HG02610 (cell line): ENCODE results near the gene NTPCR.
"Not testable (repeated sequence)": the region's sequence is repeated elsewhere in the genome, so short reads cannot be mapped to it uniquely, and the experiment has no call there.

Experiments
- ATAC-seq: cut with Tn5 transposase; IDR thresholded peaks from one replicate; pipeline ENCODE4 v1.9.1; 2021; ENCODE audit warnings: mild to moderate bottlenecking, moderate library complexity; ENCODE audit not compliant: unreplicated experiment

Gene NTPCR

DNA sequence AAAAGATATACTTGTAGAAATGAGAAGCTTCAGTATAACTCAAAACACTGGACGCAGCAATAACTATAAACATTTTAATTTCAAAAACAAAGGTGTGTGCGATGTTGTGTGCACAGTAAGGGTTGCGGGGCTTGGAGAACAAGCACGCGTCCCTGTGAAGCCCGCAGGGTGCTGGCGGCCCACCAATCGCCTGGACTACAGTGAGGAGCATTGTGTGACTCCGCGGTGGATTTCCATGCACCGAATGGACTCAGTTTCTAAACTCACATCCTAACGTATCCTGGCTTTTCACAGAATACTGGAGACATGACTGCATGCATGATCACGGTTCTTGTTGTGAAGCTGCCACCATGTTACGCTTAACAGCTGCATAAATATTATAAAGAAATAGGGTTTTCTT is 33.0 kb downstream of the NTPCR start:
- no peak for ATAC-seq

DNA sequence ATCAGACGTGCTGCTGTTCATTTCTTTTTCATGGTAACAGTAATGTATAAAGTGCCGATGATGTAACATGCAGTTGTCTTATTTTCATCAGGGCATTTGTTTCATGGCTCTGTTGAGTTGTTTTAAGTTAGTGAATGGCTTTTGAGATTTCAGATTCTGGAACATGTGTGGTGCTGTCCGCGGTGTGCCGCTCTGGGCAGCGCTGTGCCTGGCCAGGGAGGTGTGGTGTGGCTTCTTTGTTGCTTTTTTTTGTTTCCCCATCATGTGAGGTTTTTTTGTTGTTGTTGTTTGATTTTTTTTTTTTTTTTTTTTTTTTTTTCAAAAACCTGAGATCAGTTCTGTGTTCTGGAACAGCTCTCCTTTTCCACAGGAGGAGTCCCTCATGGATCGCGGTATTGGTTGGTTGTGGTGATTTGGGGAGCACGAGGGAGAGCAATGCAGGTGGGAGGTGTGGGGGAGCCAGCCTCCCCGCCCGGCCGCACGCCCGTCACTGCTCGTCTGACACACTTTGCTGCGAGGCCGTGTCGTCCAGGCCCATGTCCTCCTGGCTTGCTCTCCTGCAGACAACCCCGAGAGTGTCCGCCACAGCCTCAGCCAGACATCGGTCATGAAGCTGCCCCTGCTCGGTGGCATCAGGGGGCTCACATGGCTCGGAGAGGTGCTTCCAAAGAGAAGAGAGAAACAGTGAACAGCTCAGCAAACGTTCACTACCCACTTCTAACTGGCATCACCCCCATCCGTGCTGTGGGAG is 33.6 kb downstream of the NTPCR start:
- ATAC-seq = no peak

DNA sequence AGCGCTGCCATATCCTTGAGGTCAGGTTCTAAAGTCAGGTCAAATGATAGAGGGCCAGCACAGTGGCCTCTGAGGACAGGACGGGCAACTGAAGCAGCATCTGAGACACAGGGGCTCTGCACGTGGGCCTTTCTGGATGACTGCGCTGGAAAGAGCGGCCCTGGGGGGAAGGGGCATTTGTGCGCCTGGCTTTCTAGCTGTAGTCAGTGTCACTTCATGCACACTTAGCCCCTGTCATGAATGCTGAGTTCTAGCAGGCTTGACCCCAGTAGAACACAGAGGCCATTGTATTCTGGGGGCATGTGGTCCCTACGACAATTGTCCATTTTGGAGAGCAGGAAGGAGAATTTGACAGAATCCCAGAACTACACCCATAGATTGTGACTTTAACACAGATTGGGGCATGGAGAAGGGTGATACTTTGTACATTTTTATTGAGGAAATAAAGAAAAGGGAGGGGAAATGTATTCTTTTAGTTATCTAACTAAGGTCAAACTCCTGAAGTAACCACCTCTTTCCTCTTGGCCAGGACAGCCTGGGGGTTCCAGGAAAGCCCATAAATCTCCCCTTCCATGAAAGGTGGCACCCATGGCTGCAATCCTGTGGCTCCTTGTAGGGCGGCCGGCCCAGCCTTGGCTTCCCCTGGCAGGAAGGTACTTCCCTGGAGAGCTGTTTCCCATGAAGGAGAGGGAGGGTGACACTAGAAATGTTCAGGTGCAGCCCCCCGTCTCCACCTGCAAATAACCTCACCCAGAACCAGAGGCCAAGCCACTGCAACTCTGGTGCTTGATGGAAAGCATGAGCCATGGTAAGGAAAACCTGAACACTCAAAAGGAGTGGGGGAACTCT is 34.4 kb downstream of the NTPCR start:
- no peak for ATAC-seq

DNA sequence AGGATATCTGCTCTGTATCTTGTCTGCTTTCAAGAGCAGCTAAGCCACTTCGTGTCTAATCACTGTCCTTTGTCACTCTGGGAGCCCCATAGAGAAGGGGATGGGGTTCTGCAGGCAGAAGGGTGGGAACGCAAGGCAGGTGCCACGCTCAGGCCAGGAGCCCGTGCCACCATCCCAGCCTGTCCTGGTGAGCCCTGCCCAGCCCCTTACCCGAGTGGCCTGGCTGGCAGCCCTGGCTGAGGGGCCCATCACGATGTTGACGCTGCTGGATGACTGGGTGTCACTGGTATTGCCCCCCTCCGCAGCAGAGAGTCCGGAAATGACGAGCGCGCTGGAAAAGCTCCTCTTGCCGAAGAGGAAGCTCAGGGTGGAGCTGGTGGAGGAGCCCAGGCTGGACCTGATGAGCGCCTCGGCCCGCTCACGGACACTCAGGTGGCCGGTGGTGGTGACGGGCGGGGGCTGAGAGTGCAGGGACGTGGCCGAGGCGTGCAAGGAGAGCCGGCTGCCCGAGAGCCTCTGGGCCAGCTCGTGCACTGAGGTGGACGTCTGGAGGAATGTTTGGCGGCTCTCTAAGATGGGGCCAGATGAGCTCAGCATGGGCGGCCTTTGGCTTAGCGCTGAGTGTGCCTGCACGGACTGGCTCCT is 35.6 kb downstream of the NTPCR start:
- ATAC-seq = no peak

DNA sequence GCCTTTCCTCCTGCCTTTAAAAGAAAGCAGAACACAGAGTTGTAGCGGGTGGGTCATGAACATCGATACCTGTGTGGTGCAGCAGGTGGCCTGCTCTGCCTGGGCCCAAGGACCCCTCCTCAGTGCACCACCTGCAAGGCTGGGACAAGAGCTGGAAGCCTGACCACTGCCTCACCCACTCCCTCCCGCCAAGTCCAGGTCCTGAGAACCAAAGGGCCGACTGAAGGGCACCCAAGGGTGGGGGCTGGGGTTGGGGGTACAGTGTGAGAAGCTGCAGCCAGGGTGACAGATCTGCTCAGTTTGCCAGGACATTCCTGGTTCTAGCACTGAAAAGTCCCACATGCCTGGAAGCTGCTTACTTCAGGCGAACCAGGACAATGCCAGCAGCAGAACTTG is 36.1 kb downstream of the NTPCR start:
- ATAC-seq = no peak

DNA sequence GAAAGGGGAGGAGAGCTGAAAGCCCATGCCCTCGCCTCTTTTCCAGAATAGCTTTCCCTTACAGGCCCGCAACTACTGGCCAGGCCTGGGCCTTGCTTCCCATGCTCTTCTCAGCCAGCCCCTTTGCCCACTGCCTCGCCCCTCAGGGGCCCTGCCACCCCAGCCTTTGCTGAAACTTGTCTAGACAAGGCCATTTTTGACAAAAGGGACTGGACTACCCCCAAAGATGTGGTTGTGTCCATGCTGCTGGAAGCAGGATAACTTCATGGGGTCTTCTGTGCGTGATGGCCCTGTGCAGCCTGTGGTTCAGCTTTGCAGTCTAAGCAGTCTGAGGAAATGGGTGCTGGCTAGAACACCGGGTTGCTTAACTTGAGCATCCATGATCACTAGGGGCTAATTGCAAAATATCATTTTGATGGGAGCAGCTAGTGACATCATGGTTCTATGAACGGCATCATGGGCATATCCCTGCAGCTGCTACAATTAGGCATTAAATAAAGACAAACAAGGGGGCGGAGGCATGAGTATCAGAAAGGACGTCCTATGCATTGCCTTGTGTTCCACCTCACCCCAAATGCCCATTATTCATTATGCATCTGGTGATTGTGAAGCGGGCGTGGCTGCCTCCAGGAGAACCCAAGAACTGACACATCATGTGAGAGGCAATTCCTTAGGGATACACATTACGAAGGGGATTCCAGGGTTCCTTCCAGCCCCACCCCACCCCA is 36.8 kb downstream of the NTPCR start:
- ATAC-seq = no peak

DNA sequence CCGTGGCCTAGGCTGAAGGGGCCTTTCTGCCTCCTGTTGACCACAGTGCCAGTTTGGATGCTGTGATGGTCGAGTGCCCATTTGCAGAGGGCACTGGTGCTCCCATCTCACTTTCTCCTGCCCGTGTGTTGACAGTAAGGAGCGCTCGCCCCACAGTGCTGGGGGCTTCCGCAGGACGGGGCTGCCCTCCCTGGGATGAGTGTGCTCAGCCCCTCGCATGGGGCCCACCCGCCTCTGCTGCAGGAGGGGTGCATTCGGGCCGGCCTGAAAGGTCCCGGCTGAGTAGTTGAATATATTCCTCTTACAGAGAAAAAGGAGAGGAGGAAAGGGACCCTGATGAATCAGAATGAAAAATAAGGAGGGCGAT is 37.3 kb downstream of the NTPCR start:
- no peak for ATAC-seq

DNA sequence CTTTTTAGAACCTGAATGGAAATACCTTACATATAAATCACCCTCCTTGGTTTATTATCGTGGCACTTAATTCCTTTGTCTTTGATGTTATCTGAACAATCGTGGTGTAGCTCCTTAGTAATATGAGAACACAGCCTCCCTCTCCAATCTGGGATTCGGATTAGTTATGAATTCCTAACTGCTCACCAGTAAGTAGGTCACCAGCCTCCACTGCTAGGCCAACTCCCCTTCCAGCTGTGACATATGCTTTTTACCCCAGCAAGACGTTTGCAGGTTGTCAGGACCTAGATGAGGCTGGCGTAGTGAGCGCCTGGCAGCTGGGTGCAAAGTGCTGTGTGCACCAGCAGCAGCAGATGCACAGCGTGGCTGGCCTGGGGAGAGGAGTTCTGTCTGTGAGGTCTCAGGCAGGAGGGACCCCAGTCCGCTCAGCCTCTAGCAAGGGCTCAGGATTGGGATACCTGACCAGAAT is 38.2 kb downstream of the NTPCR start:
- no peak for ATAC-seq

DNA sequence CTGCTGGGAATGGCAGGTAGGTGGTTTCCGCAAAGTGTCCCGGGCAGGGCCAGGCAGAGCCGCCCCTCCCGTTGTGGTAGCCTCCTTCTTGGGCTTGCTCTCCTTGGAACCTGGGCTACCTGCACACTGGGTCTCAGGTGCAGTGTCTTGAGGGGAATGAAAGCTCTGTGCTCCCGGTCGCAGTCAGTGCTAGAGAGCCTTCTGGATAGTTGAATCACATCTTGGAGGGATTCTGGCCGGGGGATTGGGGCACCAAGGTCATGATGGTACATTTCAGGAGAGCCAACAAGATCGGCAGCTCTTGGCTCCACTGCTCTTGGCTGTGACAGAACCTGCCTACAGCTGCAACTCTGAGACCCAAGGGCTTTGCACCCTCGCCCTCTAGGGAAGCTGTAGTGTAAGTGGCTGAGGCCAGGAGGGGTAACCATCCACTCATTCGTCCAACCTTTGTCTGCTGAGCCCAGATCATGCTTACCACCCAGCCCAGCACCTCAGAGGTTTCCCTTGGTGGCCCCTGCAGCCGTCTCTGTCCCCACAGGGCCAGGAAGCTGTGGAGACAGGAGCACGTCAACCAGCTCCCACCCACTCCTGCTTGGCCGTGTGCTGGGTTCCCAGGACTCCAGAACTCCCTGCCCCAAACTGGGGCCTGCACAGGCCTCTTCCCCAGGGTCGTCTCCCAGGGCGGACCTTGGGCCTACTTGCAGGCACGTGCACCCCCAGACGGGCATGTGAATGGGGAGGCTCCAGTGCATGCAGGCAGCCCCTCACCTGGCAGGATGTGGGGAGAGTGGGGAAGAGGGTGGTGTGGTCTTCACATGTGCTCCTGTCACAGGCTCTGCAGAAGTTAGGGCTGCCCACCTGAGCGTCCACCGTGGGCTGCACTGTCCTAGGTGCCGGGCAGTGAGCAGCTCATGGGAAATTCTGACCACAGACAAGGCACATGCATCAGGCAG is 40.0 kb downstream of the NTPCR start:
- no peak for ATAC-seq

DNA sequence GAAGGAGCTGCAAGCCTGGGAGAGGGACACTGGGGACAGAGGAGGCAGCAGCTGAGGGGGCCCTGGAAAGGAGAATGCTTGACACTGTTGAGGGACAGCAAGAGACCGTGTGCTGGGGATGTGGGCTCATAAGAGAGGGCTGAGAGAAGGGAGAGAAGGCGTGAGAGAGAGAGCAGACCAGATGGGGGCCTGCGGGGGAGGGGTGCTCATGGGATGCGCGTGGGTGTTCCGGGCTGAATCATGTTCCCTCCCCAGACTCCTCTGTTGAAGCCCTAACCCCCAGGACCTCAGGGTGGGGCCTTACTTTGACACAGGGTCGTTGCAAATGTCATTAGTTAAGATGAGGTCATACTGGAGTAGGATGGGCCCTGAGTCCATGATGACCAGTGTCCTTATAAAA is 40.8 kb downstream of the NTPCR start:
- no peak for ATAC-seq

DNA sequence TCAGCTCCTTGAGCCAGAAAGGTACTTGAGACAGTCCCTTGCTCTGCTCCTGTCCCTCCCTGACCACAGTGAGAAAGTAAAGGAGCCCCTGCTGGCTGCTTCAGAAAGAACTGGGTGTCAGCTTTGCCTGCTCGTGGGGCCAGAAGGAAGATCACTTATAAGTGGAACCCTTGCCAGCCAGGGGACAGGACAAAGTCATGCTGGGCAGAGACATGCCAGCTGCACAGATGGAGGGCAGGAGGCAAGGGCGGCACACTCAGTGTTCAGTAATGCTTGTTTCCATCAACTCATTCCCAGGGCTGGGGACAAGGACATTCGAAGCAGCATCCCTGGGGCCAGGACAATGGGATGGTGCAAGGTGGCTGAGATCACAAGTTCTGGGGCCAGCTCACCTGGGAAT is 41.8 kb downstream of the NTPCR start:
- ATAC-seq = no peak

DNA sequence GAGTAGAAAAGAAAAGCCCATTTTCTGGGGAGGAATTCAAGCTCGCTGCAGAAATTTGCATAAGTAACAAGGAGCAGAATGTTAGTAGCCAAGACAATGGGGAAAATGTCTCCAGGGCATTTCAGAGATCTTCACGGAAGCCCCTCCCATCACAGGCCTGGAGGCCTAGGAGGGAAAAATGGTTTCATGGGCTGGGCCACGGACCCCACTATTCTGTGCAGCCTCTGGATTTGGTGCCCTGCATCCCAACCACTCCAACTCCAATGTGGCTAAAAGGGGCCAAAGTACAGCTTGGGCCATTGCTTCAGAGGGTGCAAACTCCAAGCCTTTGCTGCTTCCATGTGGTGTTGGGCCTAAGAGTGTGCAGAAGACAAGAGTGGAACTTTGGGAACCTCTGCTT is 43.1 kb downstream of the NTPCR start:
- no peak for ATAC-seq

DNA sequence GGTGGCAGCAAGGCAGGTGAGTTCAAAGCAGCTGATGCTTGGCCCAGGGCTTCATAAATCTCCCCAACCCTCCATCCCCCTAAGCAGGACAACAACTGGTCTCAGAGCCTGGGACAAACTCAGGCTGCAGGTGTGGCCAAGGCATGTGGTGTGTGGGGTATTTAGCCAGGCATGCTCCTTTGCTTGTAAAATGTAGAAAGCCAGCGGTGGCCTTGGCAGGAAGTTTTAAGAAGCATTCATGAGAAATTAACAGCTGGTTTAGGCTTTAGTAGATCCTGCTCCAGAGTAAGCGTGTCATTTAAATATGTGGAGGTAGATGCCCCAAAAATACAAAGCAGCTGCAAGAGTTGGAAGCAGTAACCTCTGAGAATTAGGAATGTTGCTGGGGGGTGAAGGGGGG is 44.8 kb downstream of the NTPCR start:
- no peak for ATAC-seq

DNA sequence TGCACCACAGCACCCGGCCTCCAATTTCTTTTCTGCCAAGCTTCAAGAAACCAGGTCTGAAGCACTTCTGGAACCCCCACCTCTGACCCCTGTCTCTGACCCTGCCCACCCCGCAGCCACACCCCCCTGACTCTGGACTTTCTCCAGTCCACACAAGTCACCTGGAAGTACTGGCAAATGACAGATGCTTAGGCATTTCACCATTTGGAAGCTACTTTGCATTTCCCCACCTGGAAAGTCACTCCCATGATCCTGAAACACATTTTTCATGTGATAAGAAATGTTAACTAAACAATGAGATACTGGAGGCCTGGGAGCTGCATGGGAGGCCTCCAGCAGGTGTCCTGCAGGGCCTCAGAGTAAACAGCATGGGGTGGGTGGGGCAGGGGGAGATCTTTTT is 45.7 kb downstream of the NTPCR start:
- no peak for ATAC-seq

DNA sequence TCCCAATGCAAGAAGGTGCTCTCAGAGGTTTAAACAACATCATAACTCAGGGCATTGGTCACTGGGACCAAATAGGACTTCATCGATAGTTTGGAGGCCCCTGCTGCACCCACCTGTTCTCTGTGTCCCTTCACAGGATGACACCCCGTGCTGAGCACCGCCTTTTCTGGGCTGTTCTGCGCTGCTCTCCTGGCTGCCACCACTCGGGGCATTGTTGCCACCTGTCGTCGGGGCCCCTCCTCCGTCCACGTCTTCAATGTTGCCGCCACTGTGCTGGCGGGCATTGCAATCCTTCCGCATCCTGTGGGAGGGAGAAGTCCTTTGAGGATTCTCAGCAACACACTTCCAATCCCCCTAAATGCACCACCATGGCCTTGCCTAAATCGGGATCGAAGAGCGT is 47.7 kb downstream of the NTPCR start:
- no peak for ATAC-seq

DNA sequence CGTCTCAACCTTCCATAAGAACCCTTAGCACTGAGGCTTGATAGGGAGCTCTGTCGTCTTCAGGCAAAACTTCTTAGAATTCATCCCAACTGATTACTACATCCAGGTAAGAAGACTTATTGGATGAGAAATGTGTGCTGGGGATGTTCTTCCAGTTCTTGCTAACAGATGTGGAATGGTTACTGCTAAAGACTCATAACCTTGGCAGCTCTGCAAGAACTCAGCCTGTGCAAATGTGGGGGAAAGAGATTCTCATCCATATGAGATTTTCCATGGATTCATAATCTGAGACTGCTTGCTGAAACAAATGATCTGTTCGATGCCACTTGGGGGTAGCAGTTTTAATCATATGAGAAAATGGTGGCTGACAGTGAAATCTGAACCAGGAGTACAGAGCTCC is 48.2 kb downstream of the NTPCR start:
- no peak for ATAC-seq

DNA sequence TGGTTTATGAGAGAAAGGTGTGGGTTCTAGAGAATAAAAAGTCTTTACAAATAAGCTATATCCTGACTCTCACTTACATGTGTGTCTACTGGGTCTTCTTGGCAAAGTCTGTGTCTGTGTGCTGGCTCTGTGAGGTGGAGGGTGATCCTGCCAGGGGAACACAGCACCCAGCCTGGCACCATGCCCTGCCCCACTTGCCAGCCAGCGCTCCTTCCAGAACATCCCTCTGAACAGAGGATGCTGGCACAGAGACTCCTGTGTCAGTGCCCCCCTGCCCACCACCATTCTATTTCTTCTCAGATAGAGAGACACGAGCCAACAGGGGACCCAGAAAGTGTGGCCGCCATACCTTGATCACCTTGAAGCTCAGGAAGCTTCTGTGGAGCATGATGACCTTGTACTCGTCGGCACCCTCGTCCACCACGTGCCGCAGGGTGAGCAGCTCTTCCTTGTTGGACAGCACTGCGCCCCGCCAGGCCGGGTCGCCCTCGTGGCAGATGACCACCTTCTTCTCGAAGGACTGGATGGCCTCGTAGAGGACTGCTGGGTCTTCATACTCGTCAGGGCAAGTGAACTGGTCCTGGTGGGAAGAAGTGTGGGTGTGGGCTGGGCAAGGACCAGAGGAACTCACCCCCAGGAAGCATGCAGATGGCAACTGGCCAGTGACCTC is 49.7 kb downstream of the NTPCR start:
- no peak for ATAC-seq

DNA sequence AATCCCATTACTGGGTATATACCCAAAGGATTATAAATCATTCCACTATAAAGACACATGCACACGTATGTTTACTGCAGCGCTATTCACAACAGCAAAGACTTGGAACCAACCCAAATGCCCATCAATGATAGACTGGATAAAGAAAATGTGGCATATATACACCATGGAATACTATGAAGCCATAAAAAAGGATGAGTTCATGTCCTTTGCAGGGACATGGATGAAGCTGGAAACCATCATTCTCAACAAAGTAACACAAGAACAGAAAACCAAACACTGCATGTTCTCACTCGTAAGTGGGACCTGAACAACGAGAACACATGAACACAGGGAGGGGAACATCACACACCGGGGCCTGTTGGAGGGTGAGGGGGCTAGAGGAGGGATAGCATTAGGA is 53.2 kb downstream of the NTPCR start:
- ATAC-seq = not testable (repeated sequence)

DNA sequence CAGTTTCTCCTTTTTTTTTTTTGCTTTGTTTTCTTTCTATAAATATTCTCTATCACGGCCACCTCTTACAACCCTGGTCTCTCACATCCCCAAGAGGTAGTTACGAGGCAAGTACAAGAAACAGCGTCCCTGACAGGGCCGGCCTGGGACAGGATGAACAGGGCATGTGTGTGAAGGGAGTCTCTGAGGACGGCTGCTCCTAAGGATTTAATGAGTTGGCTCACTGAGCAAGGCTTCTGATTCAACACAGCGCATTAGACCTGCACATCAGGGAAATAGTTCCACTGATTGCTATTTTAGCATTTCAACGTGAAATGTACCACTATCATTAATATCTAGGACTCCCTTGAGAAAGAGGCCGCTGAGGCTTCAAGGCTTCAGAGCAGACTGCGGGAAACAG is 54.0 kb downstream of the NTPCR start:
- no peak for ATAC-seq

DNA sequence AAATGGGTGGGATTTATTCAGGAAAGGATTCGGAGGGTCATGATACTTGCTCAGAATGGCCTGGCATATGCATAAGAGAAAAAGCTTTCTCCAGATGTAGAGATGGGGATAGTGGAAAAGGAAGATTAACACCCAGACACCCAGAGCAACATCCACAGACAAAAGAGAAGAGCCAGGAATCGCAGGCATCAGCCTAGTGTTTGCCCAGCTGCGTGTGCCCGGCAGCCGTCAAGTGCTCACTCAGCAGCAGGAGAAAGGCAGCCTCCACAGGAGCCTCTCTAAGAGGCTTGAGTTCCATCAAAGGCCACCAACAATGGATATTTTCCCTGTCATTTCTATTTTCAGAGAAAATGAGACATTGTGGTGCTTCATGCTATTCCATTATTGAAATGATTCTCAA is 54.7 kb downstream of the NTPCR start:
- no peak for ATAC-seq
